Esophagus squamous epithelium (tissue), 4 donors: ENCODE results near the gene RNF213.

Experiments
- POLR2A ChIP-seq, 4 donors: fragments of 450-650 bp; IDR thresholded peaks; one replicate each; pipeline ENCODE4 v1.6.1; 2017; ENCODE audit warnings: antibody characterized with exemption in 4 of 4, mild to moderate bottlenecking in 4 of 4, moderate library complexity in 3 of 4
- TF ChIP-seq, protein P1 (sequence below), 6 experiments: fragments of 450-650 bp in 4 of 6; fragments of 200-600 bp in 2 of 6; sonication (generic) in 2 of 6; IDR thresholded peaks; one replicate each; pipeline ENCODE4 v1.5.1; 2016 to 2019; ENCODE audit warnings: antibody characterized with exemption in 6 of 6, mild to moderate bottlenecking in 4 of 6, moderate library complexity in 4 of 6

DNA sequence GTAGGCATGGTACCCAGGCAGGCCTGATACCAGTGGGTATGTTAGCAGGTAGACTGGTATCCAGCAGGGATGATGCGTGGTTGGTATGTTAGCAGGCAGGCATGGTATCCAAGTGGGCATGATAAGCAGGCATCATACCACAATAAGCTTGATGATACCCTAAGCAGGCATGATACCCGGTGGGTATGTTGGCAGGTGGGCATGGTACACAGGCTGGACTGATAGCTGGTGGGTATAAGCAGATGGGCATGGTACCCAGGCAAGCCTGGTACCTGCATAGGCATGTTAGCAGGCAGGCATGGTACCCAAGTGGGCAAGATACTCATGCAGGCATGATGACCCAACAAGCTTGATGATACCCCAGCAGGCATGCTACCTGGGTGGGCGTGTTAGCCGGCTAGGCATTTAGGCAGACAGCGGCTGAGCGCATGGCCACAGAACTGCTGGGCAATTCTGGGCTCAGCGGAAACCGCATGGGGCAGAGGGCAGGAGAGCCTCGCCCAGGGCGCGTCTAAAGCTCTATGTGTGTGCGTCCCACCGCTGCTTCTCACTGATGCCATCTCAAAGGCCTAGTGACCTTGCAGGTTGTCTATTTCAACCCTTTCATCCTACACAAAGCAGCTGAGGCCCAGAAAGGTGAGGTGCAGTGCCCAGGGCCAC, 42.8 kb upstream of the RNF213 start:
- TF ChIP-seq, protein P1, sequence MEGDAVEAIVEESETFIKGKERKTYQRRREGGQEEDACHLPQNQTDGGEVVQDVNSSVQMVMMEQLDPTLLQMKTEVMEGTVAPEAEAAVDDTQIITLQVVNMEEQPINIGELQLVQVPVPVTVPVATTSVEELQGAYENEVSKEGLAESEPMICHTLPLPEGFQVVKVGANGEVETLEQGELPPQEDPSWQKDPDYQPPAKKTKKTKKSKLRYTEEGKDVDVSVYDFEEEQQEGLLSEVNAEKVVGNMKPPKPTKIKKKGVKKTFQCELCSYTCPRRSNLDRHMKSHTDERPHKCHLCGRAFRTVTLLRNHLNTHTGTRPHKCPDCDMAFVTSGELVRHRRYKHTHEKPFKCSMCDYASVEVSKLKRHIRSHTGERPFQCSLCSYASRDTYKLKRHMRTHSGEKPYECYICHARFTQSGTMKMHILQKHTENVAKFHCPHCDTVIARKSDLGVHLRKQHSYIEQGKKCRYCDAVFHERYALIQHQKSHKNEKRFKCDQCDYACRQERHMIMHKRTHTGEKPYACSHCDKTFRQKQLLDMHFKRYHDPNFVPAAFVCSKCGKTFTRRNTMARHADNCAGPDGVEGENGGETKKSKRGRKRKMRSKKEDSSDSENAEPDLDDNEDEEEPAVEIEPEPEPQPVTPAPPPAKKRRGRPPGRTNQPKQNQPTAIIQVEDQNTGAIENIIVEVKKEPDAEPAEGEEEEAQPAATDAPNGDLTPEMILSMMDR (IDR thresholded peaks at IDR 0.05), result no peak
- no peak for TF ChIP-seq POLR2A (IDR thresholded peaks at IDR 0.05)
